Amniotic epithelial cell (primary cell): ENCODE measurements around the gene ERF.

Experiments
- DNase-seq: peaks from one replicate; pipeline ENCODE4 v3.0.0-alpha.2; 2010; ENCODE audit warnings: low read depth

The ERF gene

DNA sequence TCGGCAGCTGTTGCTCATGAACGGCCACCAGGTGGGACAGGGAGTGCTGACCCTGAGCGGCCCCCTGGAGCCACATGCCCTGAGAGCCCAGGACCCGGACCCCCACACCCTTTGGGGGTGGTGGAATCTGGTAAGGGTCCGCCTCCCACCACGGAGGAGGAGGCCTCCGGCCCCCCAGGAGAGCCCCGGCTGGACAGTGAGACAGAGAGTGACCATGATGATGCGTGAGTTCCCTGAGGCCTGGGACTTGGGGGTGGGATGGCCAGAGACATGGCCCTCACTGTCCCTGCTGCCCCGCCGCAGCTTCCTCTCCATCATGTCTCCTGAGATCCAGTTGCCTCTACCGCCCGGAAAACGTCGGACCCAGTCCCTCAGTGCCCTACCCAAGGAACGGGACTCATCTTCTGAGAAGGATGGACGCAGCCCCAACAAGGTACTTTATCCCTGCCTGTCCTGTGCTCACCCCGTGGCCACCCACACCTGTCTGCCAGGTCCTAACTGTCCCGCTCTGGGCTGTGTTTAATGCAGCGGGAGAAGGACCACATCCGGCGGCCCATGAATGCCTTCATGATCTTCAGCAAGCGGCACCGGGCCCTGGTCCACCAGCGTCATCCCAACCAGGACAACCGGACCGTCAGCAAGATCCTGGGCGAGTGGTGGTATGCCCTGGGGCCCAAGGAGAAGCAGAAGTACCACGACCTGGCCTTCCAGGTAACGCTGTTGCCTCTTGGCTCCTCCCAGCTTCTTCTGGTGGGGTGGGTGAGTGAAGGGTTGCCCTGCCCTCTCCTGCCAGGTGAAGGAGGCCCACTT, 32.3 kb upstream of the ERF start:
- no peak for DNase-seq

DNA sequence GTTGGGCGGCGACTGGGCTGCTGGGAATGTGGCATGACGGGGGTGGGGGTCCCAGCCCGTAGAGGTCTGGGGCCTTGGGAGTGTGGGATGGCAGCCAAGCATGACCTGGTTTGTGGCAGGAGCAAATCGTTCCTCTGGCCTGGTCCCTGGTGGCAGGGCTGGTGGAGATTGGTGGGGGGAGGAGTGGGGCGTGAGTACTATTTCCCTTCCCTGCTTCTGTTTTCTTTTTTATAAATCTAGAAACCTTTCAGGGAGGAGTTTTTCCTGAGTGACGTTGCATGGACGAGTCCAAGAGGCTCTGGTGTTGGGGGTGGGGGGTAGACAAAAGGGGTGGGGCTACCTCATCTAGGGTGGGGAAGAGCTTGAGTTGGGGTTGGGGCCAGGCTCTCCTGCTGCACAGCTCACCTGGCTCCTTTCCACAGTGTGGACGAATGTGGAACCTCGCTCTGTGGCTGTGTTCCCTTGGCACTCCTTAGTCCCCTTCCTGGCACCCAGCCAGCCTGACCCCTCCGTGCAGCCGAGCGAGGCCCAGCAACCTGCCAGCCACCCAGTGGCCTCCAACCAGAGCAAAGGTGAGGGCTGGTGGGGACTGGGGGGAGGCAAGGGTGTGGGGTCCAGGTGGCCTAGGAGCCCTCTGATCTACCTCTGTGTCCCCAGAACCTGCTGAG, 31.6 kb upstream of the ERF start:
- peak; percentile 46 for DNase-seq

DNA sequence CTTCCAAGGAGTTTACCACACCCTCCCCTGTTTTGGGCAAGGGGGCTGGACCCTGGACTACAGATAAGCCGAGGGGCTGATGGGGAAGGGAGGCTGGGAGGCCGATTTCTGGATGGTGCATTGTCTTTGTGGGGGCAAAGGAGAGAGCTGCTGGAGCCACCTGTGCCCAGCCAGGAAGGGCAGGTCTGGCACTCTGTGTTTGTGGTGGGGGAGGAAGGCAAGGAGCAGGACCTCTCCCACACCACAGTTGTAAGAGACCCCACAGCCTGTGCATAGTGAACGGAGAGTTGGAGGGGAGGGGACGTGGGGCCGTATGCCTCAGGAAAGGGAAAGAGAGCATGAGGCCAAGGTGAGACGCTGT, 31.0 kb upstream of the ERF start:
- no peak for DNase-seq

DNA sequence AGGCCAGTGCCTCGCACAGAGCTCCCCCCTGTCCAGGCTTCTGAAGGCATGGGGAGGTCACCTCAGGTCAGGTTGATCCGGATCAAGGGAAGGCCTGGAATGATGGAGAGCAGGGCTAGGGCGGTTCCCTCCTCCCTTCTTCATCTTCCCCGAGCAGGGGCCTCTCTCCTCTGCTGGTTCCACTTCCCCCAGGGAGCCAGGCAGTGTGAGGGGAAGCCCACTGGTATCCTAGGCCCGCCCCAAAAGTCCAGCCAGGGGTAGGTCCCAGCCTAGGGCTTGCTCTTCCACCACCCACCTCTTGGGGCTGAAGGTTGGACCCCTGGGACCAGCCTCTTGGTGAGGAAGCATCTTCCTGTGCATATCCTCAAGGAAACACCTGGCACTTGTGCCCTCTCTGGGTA, 30.6 kb upstream of the ERF start:
- no peak for DNase-seq

DNA sequence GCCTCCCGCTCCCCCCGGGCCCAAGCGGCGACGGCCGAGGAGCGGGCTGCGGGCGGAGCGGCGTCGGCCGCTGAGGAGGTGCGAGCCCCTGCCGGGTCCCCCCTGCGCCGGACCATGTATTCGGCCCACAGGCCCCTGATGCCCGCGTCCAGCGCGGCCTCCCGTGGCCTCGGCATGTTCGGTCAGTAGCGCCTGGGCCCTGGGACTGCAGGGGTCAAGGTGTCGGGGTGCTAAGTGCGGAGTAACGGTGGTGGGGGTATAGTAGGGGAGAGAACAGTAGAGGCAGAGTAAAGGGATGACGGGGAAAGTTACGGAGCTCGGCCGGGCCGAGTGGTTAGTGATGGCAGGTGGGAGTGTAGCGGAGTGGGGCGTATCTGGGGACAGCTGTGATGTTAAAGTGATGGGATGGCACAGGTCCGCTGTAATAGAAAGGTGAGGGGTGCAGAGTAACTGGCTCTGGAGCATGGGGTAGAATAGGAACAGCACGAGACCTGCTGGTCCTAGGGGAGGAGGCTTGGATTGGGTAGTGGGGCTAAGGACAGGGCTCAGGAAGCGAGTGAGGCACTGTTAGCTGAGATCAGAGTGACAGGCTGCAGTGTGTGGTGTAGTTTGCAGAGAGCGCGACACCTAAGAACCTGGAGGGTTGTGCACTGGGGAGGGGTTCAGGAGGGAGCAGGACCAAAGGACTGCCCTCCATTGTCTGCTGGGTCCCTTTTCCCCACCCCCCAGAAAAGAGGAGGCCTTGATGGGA, 29.8 kb upstream of the ERF start:
- DNase-seq, result no peak

DNA sequence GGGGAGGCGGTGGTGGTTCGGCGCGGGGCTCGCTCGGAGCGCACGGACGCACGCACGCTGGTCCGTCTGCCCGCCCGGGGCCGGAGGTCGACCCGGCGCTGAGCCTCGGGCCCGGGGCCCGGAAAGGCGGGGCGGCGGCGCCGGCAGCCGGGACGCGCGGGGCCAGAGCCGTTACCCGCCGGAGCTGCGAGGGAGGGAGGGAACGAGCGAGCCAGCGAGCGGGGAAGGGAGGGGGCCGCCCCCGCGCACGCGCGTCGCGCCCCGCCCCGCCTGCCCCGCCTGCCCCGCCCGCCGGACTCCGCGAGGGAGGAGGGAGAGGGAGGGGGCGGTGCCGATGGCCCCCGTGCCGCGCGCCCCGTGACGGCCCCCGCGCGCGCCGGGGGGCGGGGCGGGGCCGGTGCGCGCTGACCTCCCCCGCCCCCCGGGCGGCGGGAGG, 29.2 kb upstream of the ERF start:
- peak; percentile 66 for DNase-seq

DNA sequence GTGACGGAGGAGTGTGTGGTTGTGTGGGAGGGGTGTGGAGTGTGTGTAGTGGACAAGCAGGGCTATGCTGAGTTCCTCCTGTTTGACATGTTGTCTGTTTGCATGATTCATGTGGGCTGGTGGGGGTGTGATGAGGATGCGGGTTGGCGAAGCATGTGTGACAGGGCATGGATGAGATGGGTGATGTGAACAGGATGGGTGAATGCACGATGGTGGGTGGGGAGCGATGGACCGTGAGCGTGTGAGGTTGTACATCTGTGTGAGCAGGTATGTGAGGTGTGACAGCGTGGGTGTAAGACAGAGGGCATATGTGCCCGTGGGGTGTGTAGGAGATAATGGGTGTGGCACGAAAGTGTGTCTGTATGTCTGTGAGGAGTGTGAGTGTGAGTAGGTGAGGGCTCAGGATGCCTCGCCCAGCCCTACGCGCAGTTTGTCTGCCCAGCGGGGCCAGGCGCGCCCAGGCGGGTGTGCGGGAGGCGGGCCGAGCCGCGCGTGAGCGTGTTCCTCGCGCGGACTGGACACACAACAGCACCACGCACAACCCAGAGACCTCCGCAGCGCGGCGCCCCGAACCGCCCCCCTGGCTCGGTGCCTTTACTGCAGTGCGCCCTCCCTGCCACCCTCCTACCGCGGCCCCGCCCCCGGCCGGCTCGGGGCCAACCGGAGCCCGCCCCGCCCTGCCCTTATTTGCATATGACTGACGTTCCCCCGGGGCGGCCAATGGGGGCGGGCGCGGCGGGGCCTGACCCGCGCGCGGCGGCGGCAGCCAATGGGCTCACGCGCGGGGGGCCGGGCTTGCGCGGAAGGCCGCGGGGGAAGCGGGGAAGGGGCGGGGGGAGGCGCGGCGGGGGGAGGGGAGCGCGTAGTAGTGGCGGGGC, 28.5 kb upstream of the ERF start:
- peak; percentile 85 for DNase-seq

DNA sequence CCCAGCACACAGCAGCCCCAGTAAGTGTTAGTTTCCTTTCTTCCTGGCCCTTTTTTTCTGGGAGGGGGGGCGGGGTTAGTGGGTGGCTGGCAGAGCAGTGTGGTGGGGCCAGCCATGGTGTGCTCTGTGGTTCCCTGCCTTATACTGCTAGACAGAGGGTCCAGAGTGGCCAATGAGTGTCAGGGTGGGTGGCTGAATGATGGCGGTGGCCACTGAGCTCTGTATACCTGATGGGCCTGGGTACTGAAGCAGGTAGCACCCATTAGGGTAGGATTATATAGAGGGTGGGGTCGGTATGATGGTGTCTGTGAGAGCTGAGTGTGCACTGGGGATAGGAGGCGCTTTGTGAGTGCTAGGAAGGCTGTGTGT, 27.9 kb upstream of the ERF start:
- DNase-seq, result no peak

DNA sequence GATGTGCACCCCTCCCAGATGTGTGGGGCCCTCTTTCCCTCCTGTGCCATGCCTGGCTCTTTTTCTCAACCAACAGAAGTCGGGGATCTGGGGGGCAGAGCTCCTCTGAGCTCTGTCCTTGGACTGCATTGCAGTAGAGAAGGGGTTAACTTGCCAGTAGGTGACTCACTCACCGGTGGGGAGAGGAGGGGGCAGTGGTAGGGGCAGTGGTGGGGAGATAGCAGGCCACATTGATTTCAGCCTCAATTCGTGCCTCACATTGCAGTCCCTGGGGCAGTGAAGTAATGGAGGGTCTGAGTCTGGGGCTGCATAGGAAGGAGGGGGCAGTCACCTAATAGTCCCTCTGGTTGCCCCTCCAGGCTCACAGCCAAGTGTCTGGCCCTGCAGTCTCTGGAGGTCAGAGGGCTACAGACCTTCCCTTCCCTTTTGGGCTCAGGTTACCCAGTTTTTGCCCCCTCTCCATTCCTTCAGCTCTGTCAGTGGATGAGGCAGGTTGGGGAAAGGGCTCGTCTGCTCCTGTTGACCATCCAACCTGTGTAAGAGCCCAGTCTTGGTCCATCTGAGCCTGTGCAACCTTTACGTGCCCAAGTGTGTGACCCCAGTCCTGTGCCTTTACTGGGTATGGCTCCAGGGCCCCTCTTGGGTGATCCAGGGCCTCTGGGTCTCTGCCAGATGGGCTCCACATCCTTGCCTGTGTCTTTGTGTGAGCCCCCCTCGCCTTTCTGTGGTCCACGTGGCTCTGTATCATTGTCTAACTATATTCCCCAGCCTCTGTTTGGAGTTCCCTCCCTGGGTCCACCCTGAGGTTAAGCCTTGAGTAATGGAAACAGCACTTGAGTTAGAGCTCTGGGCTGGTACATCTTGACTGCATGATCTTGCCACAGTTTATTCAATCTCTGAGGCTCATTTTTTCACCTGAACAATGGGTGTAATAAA, 27.2 kb upstream of the ERF start:
- peak; percentile 66 for DNase-seq

DNA sequence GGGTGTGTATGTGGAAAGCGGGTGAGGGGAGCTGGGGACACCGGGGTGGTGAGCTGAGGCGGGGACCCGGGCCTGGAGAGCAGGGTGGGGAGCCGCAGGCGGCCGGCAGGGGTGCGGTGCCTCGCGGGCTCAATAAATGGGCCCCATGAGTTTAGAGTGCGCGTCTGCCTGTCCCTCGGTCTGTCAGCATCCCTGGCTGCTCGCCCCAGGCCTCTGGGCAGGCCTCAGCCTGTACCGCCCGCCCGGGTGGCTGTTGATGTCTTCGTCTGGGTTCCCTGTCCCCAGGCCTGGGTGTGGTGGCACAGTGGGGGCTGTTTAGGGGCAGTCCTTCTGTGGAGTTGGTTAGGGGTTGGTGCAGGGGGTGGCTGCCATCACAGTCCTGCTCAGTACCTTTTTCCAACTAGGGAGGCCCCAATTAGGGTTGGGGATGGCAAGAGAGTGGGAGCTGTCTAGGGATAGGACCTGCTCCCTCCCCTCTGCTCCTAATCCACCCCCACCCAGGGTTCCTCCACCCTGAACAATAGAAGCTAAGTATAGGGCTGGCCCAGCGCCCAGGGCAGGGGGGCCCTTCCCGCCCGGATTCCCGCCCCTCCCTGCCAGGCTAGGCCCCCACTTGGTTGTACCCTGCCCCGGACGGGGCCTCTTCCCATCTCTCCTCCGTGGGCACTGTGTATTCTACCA, 26.4 kb upstream of the ERF start:
- DNase-seq, result no peak

DNA sequence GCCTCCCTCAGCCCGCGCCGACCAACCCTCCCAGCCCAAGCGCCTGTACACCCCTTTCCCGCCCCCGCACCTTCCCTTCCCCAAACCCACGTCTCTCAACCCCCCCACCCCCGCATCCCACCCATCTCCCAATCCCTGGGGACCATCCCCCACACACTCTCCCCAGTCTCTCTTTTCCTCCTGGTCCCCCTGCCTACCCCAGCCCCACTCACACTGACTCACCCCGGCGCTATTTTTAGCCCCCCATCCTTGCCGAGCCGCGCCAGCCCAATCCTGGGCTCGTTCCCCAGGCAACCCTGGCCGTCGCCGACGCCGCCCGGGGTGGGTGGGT, 25.9 kb upstream of the ERF start:
- DNase-seq, result no peak

DNA sequence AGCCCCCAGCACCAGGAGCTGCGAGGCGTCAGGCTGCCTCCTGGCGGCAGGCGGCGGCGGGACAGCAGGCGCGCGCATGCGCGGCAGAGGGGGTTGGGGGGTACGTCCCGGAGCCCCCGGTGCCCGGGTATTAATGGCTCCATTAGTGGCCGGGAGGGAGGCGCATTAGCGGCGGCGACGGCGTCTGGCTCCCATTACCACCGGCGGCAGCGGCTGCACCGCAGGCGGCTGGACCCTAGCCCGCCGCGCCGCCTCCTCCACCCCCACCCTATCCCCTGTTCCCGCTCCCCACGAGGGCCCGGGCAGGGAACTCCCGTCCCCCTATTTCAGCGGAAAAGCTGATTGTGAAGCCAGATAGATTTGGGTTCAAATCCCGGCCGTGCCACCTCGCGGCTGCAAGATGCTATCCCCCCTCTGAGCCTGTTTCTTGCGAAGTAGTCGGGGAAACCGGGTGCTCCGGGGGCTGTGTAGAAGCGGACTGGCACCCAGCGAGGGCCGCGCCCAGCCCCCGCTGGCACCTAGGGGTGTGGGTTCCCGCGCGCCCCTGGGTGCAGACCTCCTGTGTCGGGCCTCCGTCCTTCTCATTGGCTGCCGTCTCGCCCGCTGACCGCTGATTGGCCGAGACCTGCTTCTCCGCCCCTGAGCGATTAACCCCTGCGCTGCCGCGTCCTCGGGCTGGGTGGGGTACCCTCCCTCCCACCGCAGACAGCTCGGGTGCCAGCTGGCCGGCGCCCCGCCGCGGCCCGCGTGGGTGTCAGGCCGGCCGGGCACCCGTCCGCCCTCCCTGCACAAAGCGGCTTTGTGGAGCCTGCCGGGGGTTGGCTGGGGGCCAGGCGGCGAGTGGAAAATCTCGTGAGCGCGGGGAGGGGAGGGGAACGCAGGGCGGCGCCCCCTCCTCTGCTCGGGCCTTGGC, 25.2 kb upstream of the ERF start:
- peak; percentile 78 for DNase-seq

DNA sequence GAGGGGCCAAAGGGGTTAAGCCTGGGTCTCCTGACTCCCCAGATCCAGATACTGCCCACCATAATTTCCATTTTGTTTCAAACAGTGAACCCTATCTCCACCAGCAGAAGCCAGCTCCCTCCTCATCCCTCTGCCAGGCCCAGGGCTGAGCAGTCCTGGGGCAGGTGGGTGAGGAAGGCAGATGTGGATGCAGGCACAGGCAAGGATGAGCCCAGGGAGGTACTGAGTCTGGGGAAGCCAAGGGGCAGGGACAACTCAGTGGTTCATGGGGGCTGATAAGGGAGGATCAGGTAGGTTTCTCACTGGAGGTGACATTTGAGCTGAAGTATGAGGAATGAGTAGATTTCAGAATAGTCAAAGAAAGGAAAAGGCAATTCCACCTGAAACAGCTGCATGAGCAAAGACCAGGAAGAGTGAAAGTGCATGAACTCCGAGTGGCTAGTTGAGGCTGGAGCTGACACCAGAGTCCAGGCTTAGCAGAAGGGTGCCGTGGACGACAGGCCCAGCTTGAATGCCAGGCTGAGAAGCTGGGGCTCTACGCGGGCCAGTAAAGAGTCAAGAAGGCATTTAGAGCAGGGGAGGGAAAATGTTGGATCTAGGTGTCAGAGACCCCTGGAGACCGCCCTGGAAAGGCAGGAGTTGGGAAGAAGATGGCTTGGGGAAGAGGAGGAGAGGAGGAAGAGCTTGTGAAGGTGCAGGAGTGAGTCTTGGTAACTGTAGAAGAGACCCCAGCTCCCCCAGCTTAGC, 24.4 kb upstream of the ERF start:
- no peak for DNase-seq

DNA sequence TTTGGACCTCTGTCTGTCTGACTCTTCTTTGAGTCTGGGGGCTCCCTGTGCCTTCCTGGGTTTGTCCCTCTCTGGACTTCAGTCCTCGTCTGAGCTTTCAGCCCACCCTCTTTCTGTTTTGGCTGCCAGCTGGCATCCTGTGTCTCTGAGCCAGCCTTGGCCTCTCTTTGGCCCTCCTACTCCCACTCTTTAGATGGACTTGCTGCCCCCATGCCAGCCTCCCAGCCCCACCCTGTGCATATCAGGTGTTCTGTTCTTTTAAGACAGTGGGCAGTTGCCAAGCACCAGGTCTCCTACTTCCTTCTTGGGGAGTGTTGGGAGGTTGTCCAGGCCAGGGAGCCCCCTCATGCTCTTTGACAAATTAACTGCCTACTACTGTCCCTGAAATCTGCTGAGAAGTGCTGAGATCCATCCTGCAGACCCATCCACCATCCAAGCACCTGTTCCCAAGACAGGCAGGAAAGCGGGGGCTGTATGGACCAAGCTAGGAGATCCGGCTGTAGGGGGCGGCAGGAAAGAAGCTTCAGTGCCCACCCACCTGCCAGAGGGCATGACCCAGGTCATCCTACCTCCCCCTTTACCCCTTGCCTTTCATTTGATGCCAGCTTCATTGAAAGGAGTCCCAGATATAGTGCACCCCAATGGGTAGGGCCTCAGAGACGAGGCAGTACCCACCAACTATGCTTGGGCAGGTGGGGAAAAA, 23.7 kb upstream of the ERF start:
- no peak for DNase-seq

DNA sequence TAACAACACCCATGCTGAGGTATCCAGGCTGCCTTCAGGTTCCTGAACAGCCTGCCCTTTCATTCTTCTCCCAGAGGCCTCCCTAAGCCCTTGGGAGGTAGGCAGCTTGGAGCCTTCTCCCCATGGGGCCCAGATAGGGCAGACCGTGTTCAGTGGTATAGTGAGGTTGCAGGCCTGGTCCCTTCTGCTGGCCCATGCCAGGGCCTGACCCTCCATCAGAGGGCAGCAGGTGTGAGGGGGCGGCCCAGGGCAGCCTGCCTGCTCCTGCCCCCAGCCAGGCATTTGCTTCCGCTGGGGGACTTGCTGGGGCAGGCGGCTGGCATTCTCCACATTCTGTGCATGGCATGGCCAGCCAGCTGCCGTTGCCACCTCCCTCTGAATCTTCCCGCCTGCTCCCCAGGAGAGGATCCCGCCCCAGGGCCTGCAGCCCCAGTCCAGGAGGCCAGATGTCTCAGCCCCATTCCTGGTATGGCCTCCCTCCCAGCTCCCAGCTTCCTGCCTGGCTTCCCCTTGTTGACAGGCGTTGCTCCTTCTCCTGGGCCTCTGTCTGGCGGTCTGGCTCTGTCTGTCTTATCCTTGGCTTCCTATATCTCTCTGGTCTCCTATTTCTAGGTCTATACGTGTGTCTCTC, 23.0 kb upstream of the ERF start:
- DNase-seq, result no peak

DNA sequence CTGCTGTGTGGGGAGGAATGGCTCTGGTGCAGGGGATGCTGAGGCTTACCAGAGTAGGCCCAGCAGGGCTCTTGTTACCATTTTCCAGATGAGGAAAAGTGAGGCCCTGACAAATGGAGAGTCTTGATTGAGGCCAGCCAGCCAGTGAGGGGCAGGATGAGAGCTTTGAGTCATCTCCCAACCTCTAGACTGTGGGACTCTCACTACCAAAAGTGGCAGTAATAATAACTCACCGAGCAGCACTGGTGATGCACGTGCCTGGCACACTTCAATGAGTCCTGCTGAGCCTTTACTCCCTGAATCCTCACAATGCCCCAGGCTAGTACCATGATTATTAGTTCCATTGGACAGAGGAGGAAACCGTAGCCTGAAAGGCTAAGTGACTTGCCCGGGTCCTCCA, 21.9 kb upstream of the ERF start:
- no peak for DNase-seq

DNA sequence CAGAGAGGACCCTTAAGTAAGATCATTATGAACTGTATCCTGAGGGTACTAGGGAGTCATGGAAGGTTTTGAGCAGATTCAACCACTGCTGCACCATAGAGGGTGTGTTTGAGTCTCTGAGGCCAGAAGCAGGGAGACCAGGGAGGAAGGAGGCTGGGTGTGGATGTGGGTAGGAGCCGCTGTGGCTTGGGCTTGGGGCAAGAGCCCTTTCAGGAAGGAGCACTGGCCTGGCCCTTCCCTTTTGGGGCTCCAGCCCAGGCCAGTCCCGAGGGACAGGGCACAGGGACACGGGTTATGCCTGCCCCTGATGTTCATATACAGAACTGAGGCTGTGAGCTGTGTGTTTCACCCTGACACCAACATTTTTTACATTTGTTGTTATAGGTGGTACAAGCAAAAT, 21.4 kb upstream of the ERF start:
- DNase-seq, result no peak

DNA sequence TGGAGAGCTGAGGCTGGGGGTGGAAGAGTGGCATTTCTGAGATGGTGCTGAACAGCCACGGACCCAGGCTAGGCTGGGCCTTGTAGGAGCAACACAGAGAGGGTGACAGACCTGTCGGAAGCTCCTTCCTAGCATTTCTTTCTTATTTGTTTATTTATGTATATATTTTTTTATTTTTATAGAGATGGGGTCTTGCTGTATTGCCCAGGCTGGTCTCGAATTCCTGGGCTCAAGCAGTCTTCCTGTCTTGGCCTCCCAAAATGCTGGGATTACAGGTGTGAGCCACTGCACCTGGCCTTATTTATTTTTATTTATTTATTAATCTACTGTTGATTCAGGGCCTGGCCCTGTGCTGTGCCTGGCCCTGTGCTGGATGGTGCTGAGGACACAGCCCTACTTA, 20.6 kb upstream of the ERF start:
- no peak for DNase-seq
